ENCODE results near the gene APOA5.
"Not testable (repeated sequence)": the region's sequence is repeated elsewhere in the genome, so short reads cannot be mapped to it uniquely, and the experiment has no call there.

Gene APOA5

GRCh38 chr11:116811194-116811593 lies 19.5 kb upstream of the APOA5 start:
- no peaks in the 10 kb centered on the region for H3K36me3 ChIP-seq (ENCODE audit: insufficient read depth, low read length)
- no peaks in the 10 kb centered on the region for H3K9me3 ChIP-seq (ENCODE audit: low read length)
- no peaks in the 10 kb centered on the region for H3K4me1 ChIP-seq (ENCODE audit: insufficient read depth, low read length)

GRCh38 chr11:116808262-116809175 lies 16.8 kb upstream of the APOA5 start:
- H3K4me3 ChIP-seq (ENCODE audit: low read depth in 1 of 2, low read length in 2 of 2): no peak overlapping the region
- no peaks in the 10 kb centered on the region for H3K36me3 ChIP-seq (ENCODE audit: insufficient read depth, low read length)
- no peaks in the 10 kb centered on the region for H3K4me1 ChIP-seq (ENCODE audit: insufficient read depth, low read length)
- no peak overlapping the region for H3K27ac ChIP-seq (ENCODE audit: low read depth, low read length)
- no peaks in the 10 kb centered on the region for H3K9me3 ChIP-seq (ENCODE audit: low read length)
- no peaks in the 10 kb centered on the region for H3K27me3 ChIP-seq (ENCODE audit: control insufficient read depth in 1 of 2, insufficient read depth in 2 of 2, low read length in 2 of 2)
- H3K9ac ChIP-seq (ENCODE audit: low read length): no peak overlapping the region

More at GRCh38 chr11:116811194-116811593, 19.5 kb upstream of the APOA5 start:
- no peak overlapping the region for H3K27ac ChIP-seq (ENCODE audit: low read depth, low read length)
- no peak overlapping the region for H3K9ac ChIP-seq (ENCODE audit: low read length)
- H3K4me3 ChIP-seq (ENCODE audit: low read depth in 1 of 2, low read length in 2 of 2): no peak overlapping the region
- H3K27me3 ChIP-seq (ENCODE audit: control insufficient read depth in 1 of 2, insufficient read depth in 2 of 2, low read length in 2 of 2): no peaks in the 10 kb centered on the region

GRCh38 chr11:116807601-116808261 lies 16.1 kb upstream of the APOA5 start:
- no peaks in the 10 kb centered on the region for H3K9me3 ChIP-seq (ENCODE audit: low read length)
- H3K4me3 ChIP-seq (ENCODE audit: low read depth in 1 of 2, low read length in 2 of 2): no peak overlapping the region
- H3K27ac ChIP-seq (ENCODE audit: low read depth, low read length): no peak overlapping the region
- no peaks in the 10 kb centered on the region for H3K4me1 ChIP-seq (ENCODE audit: insufficient read depth, low read length)
- no peak overlapping the region for H3K9ac ChIP-seq (ENCODE audit: low read length)
- no peaks in the 10 kb centered on the region for H3K27me3 ChIP-seq (ENCODE audit: control insufficient read depth in 1 of 2, insufficient read depth in 2 of 2, low read length in 2 of 2)
- no peaks in the 10 kb centered on the region for H3K36me3 ChIP-seq (ENCODE audit: insufficient read depth, low read length)

GRCh38 chr11:116804001-116804400 lies 12.3 kb upstream of the APOA5 start:
- no peak overlapping the region for H3K27ac ChIP-seq (ENCODE audit: low read depth, low read length)
- H3K9ac ChIP-seq (ENCODE audit: low read length): no peak overlapping the region
- H3K9me3 ChIP-seq (ENCODE audit: low read length): no peaks in the 10 kb centered on the region
- H3K36me3 ChIP-seq (ENCODE audit: insufficient read depth, low read length): no peaks in the 10 kb centered on the region
- H3K27me3 ChIP-seq (ENCODE audit: control insufficient read depth in 1 of 2, insufficient read depth in 2 of 2, low read length in 2 of 2): no peaks in the 10 kb centered on the region
- H3K4me1 ChIP-seq (ENCODE audit: insufficient read depth, low read length): no peaks in the 10 kb centered on the region
- H3K4me3 ChIP-seq (ENCODE audit: low read depth in 1 of 2, low read length in 2 of 2): no peak overlapping the region

GRCh38 chr11:116801662-116802061 lies 10.0 kb upstream of the APOA5 start:
- H3K4me3 ChIP-seq (ENCODE audit: low read depth in 1 of 2, low read length in 2 of 2); H3K27ac ChIP-seq (ENCODE audit: low read depth, low read length); H3K27me3 ChIP-seq (ENCODE audit: control insufficient read depth in 1 of 2, insufficient read depth in 2 of 2, low read length in 2 of 2); H3K4me1 ChIP-seq (ENCODE audit: insufficient read depth, low read length); H3K36me3 ChIP-seq (ENCODE audit: insufficient read depth, low read length); H3K9me3 ChIP-seq (ENCODE audit: low read length); H3K9ac ChIP-seq (ENCODE audit: low read length): not testable (repeated sequence)

GRCh38 chr11:116800610-116801009 lies 8.9 kb upstream of the APOA5 start:
- no peak overlapping the region for H3K9ac ChIP-seq (ENCODE audit: low read length)
- H3K36me3 ChIP-seq (ENCODE audit: insufficient read depth, low read length): no peaks in the 10 kb centered on the region
- no peaks in the 10 kb centered on the region for H3K9me3 ChIP-seq (ENCODE audit: low read length)
- no peak overlapping the region for H3K4me3 ChIP-seq (ENCODE audit: low read depth in 1 of 2, low read length in 2 of 2)
- H3K27ac ChIP-seq (ENCODE audit: low read depth, low read length): no peak overlapping the region
- H3K27me3 ChIP-seq (ENCODE audit: control insufficient read depth in 1 of 2, insufficient read depth in 2 of 2, low read length in 2 of 2): no peaks in the 10 kb centered on the region
- no peaks in the 10 kb centered on the region for H3K4me1 ChIP-seq (ENCODE audit: insufficient read depth, low read length)

GRCh38 chr11:116798368-116798767 lies 6.7 kb upstream of the APOA5 start:
- Histone ChIP-seq H3K4me1 (ENCODE audit: insufficient read depth, low read length) (no peaks in the 10 kb centered on the region), H3K9ac (ENCODE audit: low read length) (no peak overlapping the region), H3K36me3 (ENCODE audit: insufficient read depth, low read length) (no peaks in the 10 kb centered on the region), H3K4me3 (ENCODE audit: low read depth in 1 of 2, low read length in 2 of 2) (no peak overlapping the region), H3K27ac (ENCODE audit: low read depth, low read length) (no peak overlapping the region), H3K9me3 (ENCODE audit: low read length) (no peaks in the 10 kb centered on the region), H3K27me3 (ENCODE audit: control insufficient read depth in 1 of 2, insufficient read depth in 2 of 2, low read length in 2 of 2) (no peaks in the 10 kb centered on the region)

- no peaks in the 10 kb centered on the region for H3K9me3 ChIP-seq (ENCODE audit: low read length)
- no peak overlapping the region for H3K9ac ChIP-seq (ENCODE audit: low read length)
- no peaks in the 10 kb centered on the region for H3K4me1 ChIP-seq (ENCODE audit: insufficient read depth, low read length)
- H3K27me3 ChIP-seq (ENCODE audit: control insufficient read depth in 1 of 2, insufficient read depth in 2 of 2, low read length in 2 of 2): no peaks in the 10 kb centered on the region
- no peak overlapping the region for H3K4me3 ChIP-seq (ENCODE audit: low read depth in 1 of 2, low read length in 2 of 2)
- no peaks in the 10 kb centered on the region for H3K36me3 ChIP-seq (ENCODE audit: insufficient read depth, low read length)
- no peak overlapping the region for H3K27ac ChIP-seq (ENCODE audit: low read depth, low read length)
Observed at GRCh38 chr11:116797816-116798215, 6.1 kb upstream of the APOA5 start.

GRCh38 chr11:116796548-116796947 lies 4.9 kb upstream of the APOA5 start:
- H3K27ac ChIP-seq (ENCODE audit: low read depth, low read length): no peak overlapping the region
- H3K9ac ChIP-seq (ENCODE audit: low read length): no peak overlapping the region
- H3K36me3 ChIP-seq (ENCODE audit: insufficient read depth, low read length): no peaks in the 10 kb centered on the region
- H3K27me3 ChIP-seq (ENCODE audit: control insufficient read depth in 1 of 2, insufficient read depth in 2 of 2, low read length in 2 of 2): no peaks in the 10 kb centered on the region
- no peaks in the 10 kb centered on the region for H3K9me3 ChIP-seq (ENCODE audit: low read length)
- no peaks in the 10 kb centered on the region for H3K4me1 ChIP-seq (ENCODE audit: insufficient read depth, low read length)
- no peak overlapping the region for H3K4me3 ChIP-seq (ENCODE audit: low read depth in 1 of 2, low read length in 2 of 2)

GRCh38 chr11:116794851-116795250 lies 3.2 kb upstream of the APOA5 start:
- no peaks in the 10 kb centered on the region for H3K4me1 ChIP-seq (ENCODE audit: insufficient read depth, low read length)
- H3K9ac ChIP-seq (ENCODE audit: low read length): no peak overlapping the region
- H3K27ac ChIP-seq (ENCODE audit: low read depth, low read length): no peak overlapping the region
- H3K9me3 ChIP-seq (ENCODE audit: low read length): no peaks in the 10 kb centered on the region
- H3K27me3 ChIP-seq (ENCODE audit: control insufficient read depth in 1 of 2, insufficient read depth in 2 of 2, low read length in 2 of 2): no peaks in the 10 kb centered on the region
- H3K4me3 ChIP-seq (ENCODE audit: low read depth in 1 of 2, low read length in 2 of 2): no peak overlapping the region
- H3K36me3 ChIP-seq (ENCODE audit: insufficient read depth, low read length): no peaks in the 10 kb centered on the region

- Histone ChIP-seq H3K9me3 (ENCODE audit: low read length) (no peaks in the 10 kb centered on the region), H3K27ac (ENCODE audit: low read depth, low read length) (no peak overlapping the region), H3K4me1 (ENCODE audit: insufficient read depth, low read length) (peaks cover under 1% of the 10 kb centered on the region), H3K9ac (ENCODE audit: low read length) (no peak overlapping the region), H3K27me3 (ENCODE audit: control insufficient read depth in 1 of 2, insufficient read depth in 2 of 2, low read length in 2 of 2) (no peaks in the 10 kb centered on the region), H3K4me3 (ENCODE audit: low read depth in 1 of 2, low read length in 2 of 2) (no peak overlapping the region), H3K36me3 (ENCODE audit: insufficient read depth, low read length) (no peaks in the 10 kb centered on the region)
Observed at GRCh38 chr11:116793772-116794097, 2.1 kb upstream of the APOA5 start.
